Panc1 (cell line): ENCODE results near the gene PAX5.

Source experiments
- POLR2AphosphoS5 ChIP-seq: IDR thresholded peaks from 2 replicates; pipeline ENCODE4 v1.6.1; 2012; ENCODE audit warnings: mild to moderate bottlenecking, low read depth, low read length, moderate library complexity
- SIN3A ChIP-seq: IDR thresholded peaks from 2 replicates; pipeline ENCODE4 v1.6.1; 2012; ENCODE audit warnings: low read depth, mild to moderate bottlenecking, low read length, moderate library complexity, borderline replicate concordance; ENCODE audit not compliant: insufficient read depth
- TCF7L2 ChIP-seq: IDR thresholded peaks from 2 replicates; pipeline ENCODE4 v1.6.1; 2011; ENCODE audit warnings: mild to moderate bottlenecking, low read depth, low read length, inconsistent platforms
- TF ChIP-seq, protein P1 (sequence below): fragments of 450-650 bp; IDR thresholded peaks from 2 replicates; pipeline ENCODE4 v1.5.1; 2017; ENCODE audit warnings: mild to moderate bottlenecking
- TF ChIP-seq, protein P2 (sequence below), 2 experiments: IDR thresholded peaks; 2 replicates each; pipeline ENCODE4 v1.6.1; 2011 to 2012; ENCODE audit warnings: low read depth in 2 of 2, control low read depth in 1 of 2, low read length in 1 of 2, mild to moderate bottlenecking in 1 of 2, moderate library complexity in 1 of 2; ENCODE audit not compliant: insufficient read depth in 1 of 2

GRCh38 chr9:36878986-36879982 is 154.8 kb downstream of the PAX5 start:
- no peak for TF ChIP-seq POLR2AphosphoS5
- TF ChIP-seq, protein P1, sequence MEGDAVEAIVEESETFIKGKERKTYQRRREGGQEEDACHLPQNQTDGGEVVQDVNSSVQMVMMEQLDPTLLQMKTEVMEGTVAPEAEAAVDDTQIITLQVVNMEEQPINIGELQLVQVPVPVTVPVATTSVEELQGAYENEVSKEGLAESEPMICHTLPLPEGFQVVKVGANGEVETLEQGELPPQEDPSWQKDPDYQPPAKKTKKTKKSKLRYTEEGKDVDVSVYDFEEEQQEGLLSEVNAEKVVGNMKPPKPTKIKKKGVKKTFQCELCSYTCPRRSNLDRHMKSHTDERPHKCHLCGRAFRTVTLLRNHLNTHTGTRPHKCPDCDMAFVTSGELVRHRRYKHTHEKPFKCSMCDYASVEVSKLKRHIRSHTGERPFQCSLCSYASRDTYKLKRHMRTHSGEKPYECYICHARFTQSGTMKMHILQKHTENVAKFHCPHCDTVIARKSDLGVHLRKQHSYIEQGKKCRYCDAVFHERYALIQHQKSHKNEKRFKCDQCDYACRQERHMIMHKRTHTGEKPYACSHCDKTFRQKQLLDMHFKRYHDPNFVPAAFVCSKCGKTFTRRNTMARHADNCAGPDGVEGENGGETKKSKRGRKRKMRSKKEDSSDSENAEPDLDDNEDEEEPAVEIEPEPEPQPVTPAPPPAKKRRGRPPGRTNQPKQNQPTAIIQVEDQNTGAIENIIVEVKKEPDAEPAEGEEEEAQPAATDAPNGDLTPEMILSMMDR = no peak
- TF ChIP-seq TCF7L2 = no peak
- TF ChIP-seq, protein P2, sequence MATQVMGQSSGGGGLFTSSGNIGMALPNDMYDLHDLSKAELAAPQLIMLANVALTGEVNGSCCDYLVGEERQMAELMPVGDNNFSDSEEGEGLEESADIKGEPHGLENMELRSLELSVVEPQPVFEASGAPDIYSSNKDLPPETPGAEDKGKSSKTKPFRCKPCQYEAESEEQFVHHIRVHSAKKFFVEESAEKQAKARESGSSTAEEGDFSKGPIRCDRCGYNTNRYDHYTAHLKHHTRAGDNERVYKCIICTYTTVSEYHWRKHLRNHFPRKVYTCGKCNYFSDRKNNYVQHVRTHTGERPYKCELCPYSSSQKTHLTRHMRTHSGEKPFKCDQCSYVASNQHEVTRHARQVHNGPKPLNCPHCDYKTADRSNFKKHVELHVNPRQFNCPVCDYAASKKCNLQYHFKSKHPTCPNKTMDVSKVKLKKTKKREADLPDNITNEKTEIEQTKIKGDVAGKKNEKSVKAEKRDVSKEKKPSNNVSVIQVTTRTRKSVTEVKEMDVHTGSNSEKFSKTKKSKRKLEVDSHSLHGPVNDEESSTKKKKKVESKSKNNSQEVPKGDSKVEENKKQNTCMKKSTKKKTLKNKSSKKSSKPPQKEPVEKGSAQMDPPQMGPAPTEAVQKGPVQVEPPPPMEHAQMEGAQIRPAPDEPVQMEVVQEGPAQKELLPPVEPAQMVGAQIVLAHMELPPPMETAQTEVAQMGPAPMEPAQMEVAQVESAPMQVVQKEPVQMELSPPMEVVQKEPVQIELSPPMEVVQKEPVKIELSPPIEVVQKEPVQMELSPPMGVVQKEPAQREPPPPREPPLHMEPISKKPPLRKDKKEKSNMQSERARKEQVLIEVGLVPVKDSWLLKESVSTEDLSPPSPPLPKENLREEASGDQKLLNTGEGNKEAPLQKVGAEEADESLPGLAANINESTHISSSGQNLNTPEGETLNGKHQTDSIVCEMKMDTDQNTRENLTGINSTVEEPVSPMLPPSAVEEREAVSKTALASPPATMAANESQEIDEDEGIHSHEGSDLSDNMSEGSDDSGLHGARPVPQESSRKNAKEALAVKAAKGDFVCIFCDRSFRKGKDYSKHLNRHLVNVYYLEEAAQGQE (IDR thresholded peaks at IDR 0.05; ENCODE audit: insufficient read depth in 1 of 2, low read depth in 2 of 2, low read length in 1 of 2) = peak in 1 of 2 experiments; percentile 53; a peak in 1 of 4 replicates
- TF ChIP-seq SIN3A = no peak
